ENCODE measurements around the gene PLIN4.
"Not testable (repeated sequence)": the region's sequence is repeated elsewhere in the genome, so short reads cannot be mapped to it uniquely, and the experiment has no call there.

The PLIN4 gene

GRCh38 chr19:4543842-4544647 is 25.8 kb upstream of the PLIN4 start:
- DNase-seq (ENCODE audit: low spot score) = no peak

- DNase-seq (ENCODE audit: low spot score) = no peak
Observed at GRCh38 chr19:4542896-4543841, 24.9 kb upstream of the PLIN4 start.

GRCh38 chr19:4541806-4542145 is 23.5 kb upstream of the PLIN4 start:
- DNase-seq (ENCODE audit: low spot score) = not testable (repeated sequence)

- DNase-seq (ENCODE audit: low spot score) = no peak
Observed at GRCh38 chr19:4541114-4541805, 23.0 kb upstream of the PLIN4 start.

GRCh38 chr19:4539693-4540581 is 21.7 kb upstream of the PLIN4 start, which contains the start of gene LRG1:
Gene LRG1 (minus strand): TSS chr19:4540036. CDS start chr19:4540013, 23 bp downstream.
- DNase-seq (ENCODE audit: low spot score) = peak; percentile 10

- DNase-seq (ENCODE audit: low spot score) = no peak
Observed at GRCh38 chr19:4539169-4539692, 20.9 kb upstream of the PLIN4 start.

GRCh38 chr19:4538601-4538954 is 20.3 kb upstream of the PLIN4 start:
- no peak for DNase-seq (ENCODE audit: low spot score)

GRCh38 chr19:4537953-4538600 is 19.8 kb upstream of the PLIN4 start:
- no peak for DNase-seq (ENCODE audit: low spot score)

- DNase-seq (ENCODE audit: low spot score) = no peak
Observed at GRCh38 chr19:4536798-4537197, 18.5 kb upstream of the PLIN4 start.

- peak; percentile 8 for DNase-seq (ENCODE audit: low spot score)
Observed at GRCh38 chr19:4534836-4535658, 16.8 kb upstream of the PLIN4 start, which contains the start of gene PLIN5. Gene PLIN5 (minus strand): TSS chr19:4535224. CDS start chr19:4534074, 1,150 bp downstream.

- DNase-seq (ENCODE audit: low spot score) = no peak
Observed at GRCh38 chr19:4533835-4534424, 15.6 kb upstream of the PLIN4 start.

GRCh38 chr19:4533334-4533733 is 15.0 kb upstream of the PLIN4 start:
- DNase-seq (ENCODE audit: low spot score) = no peak

GRCh38 chr19:4531562-4532165 is 13.4 kb upstream of the PLIN4 start:
- DNase-seq (ENCODE audit: low spot score) = no peak

- no peak for DNase-seq (ENCODE audit: low spot score)
Observed at GRCh38 chr19:4529924-4530522, 11.7 kb upstream of the PLIN4 start.

GRCh38 chr19:4528843-4529242 is 10.6 kb upstream of the PLIN4 start:
- DNase-seq (ENCODE audit: low spot score) = no peak

- DNase-seq (ENCODE audit: low spot score) = not testable (repeated sequence)
Observed at GRCh38 chr19:4527377-4527776, 9.1 kb upstream of the PLIN4 start.

- no peak for DNase-seq (ENCODE audit: low spot score)
Observed at GRCh38 chr19:4525563-4526002, 7.3 kb upstream of the PLIN4 start.
